Measurements from ENCODE around the gene DNAH17.

Gene DNAH17

GRCh38 chr17:78588258-78589030 is 11.2 kb upstream of the DNAH17 start:
- no peaks in the 10 kb centered on the region for H3K36me3 ChIP-seq (ENCODE audit: insufficient read depth, low read length)
- no peak overlapping the region for H3K27ac ChIP-seq (ENCODE audit: low read depth, low read length)
- peaks cover 0 to 6% of the 10 kb centered on the region in 2 donors for H3K27me3 ChIP-seq (ENCODE audit: control insufficient read depth in 1 of 2, insufficient read depth in 2 of 2, low read length in 2 of 2)
- no peaks in the 10 kb centered on the region for H3K4me1 ChIP-seq (ENCODE audit: insufficient read depth, low read length)
- H3K4me3 ChIP-seq (ENCODE audit: low read depth in 1 of 2, low read length in 2 of 2): no peak overlapping the region
- H3K9ac ChIP-seq (ENCODE audit: low read length): no peak overlapping the region
- no peaks in the 10 kb centered on the region for H3K9me3 ChIP-seq (ENCODE audit: low read length)

- no peaks in the 10 kb centered on the region for H3K36me3 ChIP-seq (ENCODE audit: insufficient read depth, low read length)
These were observed 7.9 kb upstream of the DNAH17 start for GRCh38 chr17:78585006-78585630.

GRCh38 chr17:78583091-78583490 is 5.9 kb upstream of the DNAH17 start:
- Histone ChIP-seq H3K27me3 (ENCODE audit: control insufficient read depth in 1 of 2, insufficient read depth in 2 of 2, low read length in 2 of 2) (peaks cover 0 to 6% of the 10 kb centered on the region in 2 donors), H3K36me3 (ENCODE audit: insufficient read depth, low read length) (no peaks in the 10 kb centered on the region), H3K9ac (ENCODE audit: low read length) (no peak overlapping the region), H3K27ac (ENCODE audit: low read depth, low read length) (no peak overlapping the region), H3K4me1 (ENCODE audit: insufficient read depth, low read length) (no peaks in the 10 kb centered on the region), H3K9me3 (ENCODE audit: low read length) (no peaks in the 10 kb centered on the region), H3K4me3 (ENCODE audit: low read depth in 1 of 2, low read length in 2 of 2) (no peak overlapping the region)

More at GRCh38 chr17:78585006-78585630, 7.9 kb upstream of the DNAH17 start:
- H3K4me1 ChIP-seq (ENCODE audit: insufficient read depth, low read length): no peaks in the 10 kb centered on the region
- no peak overlapping the region for H3K9ac ChIP-seq (ENCODE audit: low read length)
- no peak overlapping the region for H3K4me3 ChIP-seq (ENCODE audit: low read depth in 1 of 2, low read length in 2 of 2)
- no peak overlapping the region for H3K27ac ChIP-seq (ENCODE audit: low read depth, low read length)
- peaks cover 0 to 6% of the 10 kb centered on the region in 2 donors for H3K27me3 ChIP-seq (ENCODE audit: control insufficient read depth in 1 of 2, insufficient read depth in 2 of 2, low read length in 2 of 2)
- H3K9me3 ChIP-seq (ENCODE audit: low read length): no peaks in the 10 kb centered on the region

- Histone ChIP-seq H3K27me3 (ENCODE audit: control insufficient read depth in 1 of 2, insufficient read depth in 2 of 2, low read length in 2 of 2) (peaks cover 0 to under 1% of the 10 kb centered on the region in 2 donors), H3K27ac (ENCODE audit: low read depth, low read length) (no peak overlapping the region)
These were observed 4.1 kb upstream of the DNAH17 start for GRCh38 chr17:78581304-78581703.

GRCh38 chr17:78580277-78580804 is 3.1 kb upstream of the DNAH17 start:
- Histone ChIP-seq H3K27me3 (ENCODE audit: control insufficient read depth in 1 of 2, insufficient read depth in 2 of 2, low read length in 2 of 2) (no peaks in the 10 kb centered on the region), H3K4me3 (ENCODE audit: low read depth in 1 of 2, low read length in 2 of 2) (no peak overlapping the region), H3K4me1 (ENCODE audit: insufficient read depth, low read length) (no peaks in the 10 kb centered on the region), H3K9ac (ENCODE audit: low read length) (no peak overlapping the region), H3K9me3 (ENCODE audit: low read length) (no peaks in the 10 kb centered on the region), H3K27ac (ENCODE audit: low read depth, low read length) (no peak overlapping the region), H3K36me3 (ENCODE audit: insufficient read depth, low read length) (no peaks in the 10 kb centered on the region)

More at GRCh38 chr17:78581304-78581703, 4.1 kb upstream of the DNAH17 start:
- H3K4me3 ChIP-seq (ENCODE audit: low read depth in 1 of 2, low read length in 2 of 2): no peak overlapping the region
- no peaks in the 10 kb centered on the region for H3K36me3 ChIP-seq (ENCODE audit: insufficient read depth, low read length)
- no peak overlapping the region for H3K9ac ChIP-seq (ENCODE audit: low read length)
- H3K9me3 ChIP-seq (ENCODE audit: low read length): no peaks in the 10 kb centered on the region
- no peaks in the 10 kb centered on the region for H3K4me1 ChIP-seq (ENCODE audit: insufficient read depth, low read length)

- Histone ChIP-seq H3K4me1 (ENCODE audit: insufficient read depth, low read length) (no peaks in the 10 kb centered on the region), H3K27ac (ENCODE audit: low read depth, low read length) (no peak overlapping the region)
These were observed 645 bp downstream of the DNAH17 start for GRCh38 chr17:78576389-78577112.

GRCh38 chr17:78575899-78576298 is 1.3 kb downstream of the DNAH17 start:
- H3K36me3 ChIP-seq (ENCODE audit: insufficient read depth, low read length): no peaks in the 10 kb centered on the region
- no peaks in the 10 kb centered on the region for H3K9me3 ChIP-seq (ENCODE audit: low read length)
- H3K9ac ChIP-seq (ENCODE audit: low read length): no peak overlapping the region
- H3K27me3 ChIP-seq (ENCODE audit: control insufficient read depth in 1 of 2, insufficient read depth in 2 of 2, low read length in 2 of 2): no peaks in the 10 kb centered on the region
- H3K27ac ChIP-seq (ENCODE audit: low read depth, low read length): no peak overlapping the region
- H3K4me1 ChIP-seq (ENCODE audit: insufficient read depth, low read length): no peaks in the 10 kb centered on the region
- H3K4me3 ChIP-seq (ENCODE audit: low read depth in 1 of 2, low read length in 2 of 2): no peak overlapping the region

More at GRCh38 chr17:78576389-78577112, 645 bp downstream of the DNAH17 start:
- Histone ChIP-seq H3K4me3 (ENCODE audit: low read depth in 1 of 2, low read length in 2 of 2) (no peak overlapping the region), H3K9me3 (ENCODE audit: low read length) (no peaks in the 10 kb centered on the region), H3K36me3 (ENCODE audit: insufficient read depth, low read length) (no peaks in the 10 kb centered on the region), H3K27me3 (ENCODE audit: control insufficient read depth in 1 of 2, insufficient read depth in 2 of 2, low read length in 2 of 2) (no peaks in the 10 kb centered on the region), H3K9ac (ENCODE audit: low read length) (no peak overlapping the region)

- H3K27me3 ChIP-seq (ENCODE audit: control insufficient read depth in 1 of 2, insufficient read depth in 2 of 2, low read length in 2 of 2): no peaks in the 10 kb centered on the region
- H3K36me3 ChIP-seq (ENCODE audit: insufficient read depth, low read length): no peaks in the 10 kb centered on the region
- H3K27ac ChIP-seq (ENCODE audit: low read depth, low read length): no peak overlapping the region
- H3K9me3 ChIP-seq (ENCODE audit: low read length): no peaks in the 10 kb centered on the region
- no peak overlapping the region for H3K9ac ChIP-seq (ENCODE audit: low read length)
- no peaks in the 10 kb centered on the region for H3K4me1 ChIP-seq (ENCODE audit: insufficient read depth, low read length)
- no peak overlapping the region for H3K4me3 ChIP-seq (ENCODE audit: low read depth in 1 of 2, low read length in 2 of 2)
These were observed 1.9 kb downstream of the DNAH17 start for GRCh38 chr17:78575340-78575739.

GRCh38 chr17:78573955-78574354 is 3.2 kb downstream of the DNAH17 start:
- H3K4me3 ChIP-seq (ENCODE audit: low read depth in 1 of 2, low read length in 2 of 2): no peak overlapping the region
- no peaks in the 10 kb centered on the region for H3K27me3 ChIP-seq (ENCODE audit: control insufficient read depth in 1 of 2, insufficient read depth in 2 of 2, low read length in 2 of 2)
- H3K36me3 ChIP-seq (ENCODE audit: insufficient read depth, low read length): no peaks in the 10 kb centered on the region
- no peaks in the 10 kb centered on the region for H3K4me1 ChIP-seq (ENCODE audit: insufficient read depth, low read length)
- H3K9ac ChIP-seq (ENCODE audit: low read length): no peak overlapping the region
- no peak overlapping the region for H3K27ac ChIP-seq (ENCODE audit: low read depth, low read length)
- H3K9me3 ChIP-seq (ENCODE audit: low read length): no peaks in the 10 kb centered on the region

GRCh38 chr17:78572239-78573205 is 4.7 kb downstream of the DNAH17 start:
- H3K36me3 ChIP-seq (ENCODE audit: insufficient read depth, low read length): no peaks in the 10 kb centered on the region
- no peaks in the 10 kb centered on the region for H3K4me1 ChIP-seq (ENCODE audit: insufficient read depth, low read length)
- no peak overlapping the region for H3K9ac ChIP-seq (ENCODE audit: low read length)
- H3K27ac ChIP-seq (ENCODE audit: low read depth, low read length): no peak overlapping the region
- H3K9me3 ChIP-seq (ENCODE audit: low read length): no peaks in the 10 kb centered on the region
- no peak overlapping the region for H3K4me3 ChIP-seq (ENCODE audit: low read depth in 1 of 2, low read length in 2 of 2)
- no peaks in the 10 kb centered on the region for H3K27me3 ChIP-seq (ENCODE audit: control insufficient read depth in 1 of 2, insufficient read depth in 2 of 2, low read length in 2 of 2)
